Measurements from ENCODE around the gene ADIPOR2.
"Not testable (repeated sequence)": the region's sequence is repeated elsewhere in the genome, so short reads cannot be mapped to it uniquely, and the experiment has no call there.

Gene ADIPOR2

GRCh38 chr12:1705774-1706631 is 15.1 kb downstream of the ADIPOR2 start:
- no peak for DNase-seq

GRCh38 chr12:1706632-1706980 is 15.7 kb downstream of the ADIPOR2 start:
- DNase-seq, result no peak

GRCh38 chr12:1707051-1707450 is 16.2 kb downstream of the ADIPOR2 start:
- no peak for DNase-seq

- DNase-seq, result not testable (repeated sequence)
Measured at GRCh38 chr12:1709968-1710367, 19.1 kb downstream of the ADIPOR2 start.

- not testable (repeated sequence) for DNase-seq
Measured at GRCh38 chr12:1710870-1711269, 20.0 kb downstream of the ADIPOR2 start.

- not testable (repeated sequence) for DNase-seq
Measured at GRCh38 chr12:1711536-1712211, 20.8 kb downstream of the ADIPOR2 start.

- not testable (repeated sequence) for DNase-seq
Measured at GRCh38 chr12:1712305-1712704, 21.4 kb downstream of the ADIPOR2 start.

- not testable (repeated sequence) for DNase-seq
Measured at GRCh38 chr12:1712852-1713251, 22.0 kb downstream of the ADIPOR2 start.

- DNase-seq, result not testable (repeated sequence)
Measured at GRCh38 chr12:1713783-1714348, 23.0 kb downstream of the ADIPOR2 start.

- DNase-seq, result not testable (repeated sequence)
Measured at GRCh38 chr12:1715459-1715858, 24.6 kb downstream of the ADIPOR2 start.

GRCh38 chr12:1716215-1716862 is 25.5 kb downstream of the ADIPOR2 start:
- DNase-seq, result no peak

- DNase-seq, result no peak
Measured at GRCh38 chr12:1716911-1717310, 26.0 kb downstream of the ADIPOR2 start.

GRCh38 chr12:1719139-1719538 is 28.3 kb downstream of the ADIPOR2 start:
- DNase-seq, result no peak

GRCh38 chr12:1720494-1720893 is 29.6 kb downstream of the ADIPOR2 start:
- DNase-seq, result no peak

- no peak for DNase-seq
Measured at GRCh38 chr12:1723721-1724120, 32.9 kb downstream of the ADIPOR2 start.

- DNase-seq, result no peak
Measured at GRCh38 chr12:1724250-1724649, 33.4 kb downstream of the ADIPOR2 start.

- no peak for DNase-seq
Measured at GRCh38 chr12:1726753-1727152, 35.9 kb downstream of the ADIPOR2 start.

- no peak for DNase-seq
Measured at GRCh38 chr12:1728824-1729223, 38.0 kb downstream of the ADIPOR2 start.

GRCh38 chr12:1731019-1731687 is 40.3 kb downstream of the ADIPOR2 start:
- no peak for DNase-seq

- not testable (repeated sequence) for DNase-seq
Measured at GRCh38 chr12:1731688-1732078, 40.8 kb downstream of the ADIPOR2 start.

- no peak for DNase-seq
Measured at GRCh38 chr12:1732914-1733313, 42.0 kb downstream of the ADIPOR2 start.

GRCh38 chr12:1733712-1734111 is 42.8 kb downstream of the ADIPOR2 start:
- DNase-seq, result not testable (repeated sequence)

All from CD4-positive, alpha-beta T cell treated with Interleukin-10 for 1 hour (primary cell).